H1 (cell line): ENCODE results near the gene OR52I2. TPM values are rescaled to one million over a fixed set of nuclear protein-coding genes. Genes with fewer than 3 reads are reported as not detected.

Experiments
- CTCF ChIA-PET: fragments of 300-600 bp; sonication (Branson Sonifier 250); formaldehyde crosslinking; loops from one replicate; lab custom pipeline; 2021; ENCODE audit not compliant: partially characterized antibody; lab: Charles Lee
- POLR2A ChIA-PET: fragments of 300-600 bp; sonication (Branson Sonifier 250); formaldehyde crosslinking; loops from one replicate; lab custom pipeline; 2021; ENCODE audit warnings: inconsistent platforms; ENCODE audit not compliant: partially characterized antibody; lab: Charles Lee
- DNase-seq, 2 experiments: peaks; one replicate each; pipeline versions ENCODE4 v3.0.0 to v3.0.0-alpha.2; 2010 to 2022; ENCODE audit warnings: low spot score in 2 of 2, low read depth in 1 of 2, mixed read lengths in 1 of 2
- FAIRE-seq: peaks from 2 replicates; lab custom pipeline; 2011; peaks lifted over from hg19 to GRCh38; lab: Jason Lieb, UNC
- H2AFZ ChIP-seq: 2 replicates; pipeline ENCODE4 v1.8.1; 2012; ENCODE audit warnings: low read length, inconsistent platforms
- H2AK5ac ChIP-seq: 2 replicates; pipeline ENCODE4 v1.6.1; 2013; ENCODE audit warnings: low read depth, low read length
- H2BK120ac ChIP-seq: replicated peaks from 2 replicates; pipeline ENCODE3; 2013; ENCODE audit warnings: low read depth, low read length, inconsistent platforms
- H2BK12ac ChIP-seq: 2 replicates; pipeline ENCODE4 v1.6.1; 2013; ENCODE audit warnings: low read depth, low read length
- H2BK15ac ChIP-seq: 2 replicates; pipeline ENCODE4 v1.6.1; 2013; ENCODE audit warnings: low read length
- H2BK20ac ChIP-seq: 2 replicates; pipeline ENCODE4 v1.6.1; 2013; ENCODE audit warnings: low read length
- H2BK5ac ChIP-seq: 2 replicates; pipeline ENCODE4 v1.6.1; 2013; ENCODE audit warnings: low read depth, low read length
- H3K14ac ChIP-seq: 2 replicates; pipeline ENCODE4 v1.6.1; 2013; ENCODE audit warnings: inconsistent platforms; ENCODE audit not compliant: insufficient read length
- H3K18ac ChIP-seq: 2 replicates; pipeline ENCODE4 v1.6.1; 2013; ENCODE audit warnings: low read length; ENCODE audit errors: extremely low read depth
- H3K23ac ChIP-seq: 2 replicates; pipeline ENCODE4 v1.6.1; 2013; ENCODE audit warnings: inconsistent platforms; ENCODE audit not compliant: insufficient read length
- H3K23me2 ChIP-seq: 2 replicates; pipeline ENCODE4 v1.6.1; 2013; ENCODE audit warnings: low read depth, low read length
- H3K27ac ChIP-seq: 2 replicates; pipeline ENCODE4 v1.6.1; 2011; ENCODE audit warnings: low read depth, low read length, inconsistent platforms
- H3K27me3 ChIP-seq, 4 experiments: replicated peaks in 1 of 4; 1 replicate in 1 of 4; 2 replicates in 3 of 4; pipeline versions ENCODE4 v1.6.1 to v1.8.1; 2011 to 2013; ENCODE audit warnings: low read length in 3 of 4, mild to moderate bottlenecking in 3 of 4, inconsistent platforms in 2 of 4, mixed read lengths in 2 of 4, moderate library complexity in 1 of 4; ENCODE audit not compliant: control insufficient read depth in 3 of 4, insufficient read depth in 3 of 4; ENCODE audit errors: extremely low read depth in 1 of 4
- H3K36me3 ChIP-seq, 4 experiments: 2 replicates each; pipeline versions ENCODE4 v1.6.1 to v1.8.1; 2011 to 2013; ENCODE audit warnings: mild to moderate bottlenecking in 4 of 4, low read length in 3 of 4, moderate library complexity in 2 of 4, control low read depth in 1 of 4, inconsistent platforms in 1 of 4; ENCODE audit not compliant: insufficient read depth in 4 of 4, control insufficient read depth in 2 of 4
- H3K4ac ChIP-seq: replicated peaks from 2 replicates; pipeline ENCODE3; 2013; ENCODE audit warnings: low read length, low read depth, mixed read lengths, inconsistent platforms; ENCODE audit not compliant: insufficient read length
- H3K4me1 ChIP-seq, 4 experiments: replicated peaks in 1 of 4; 1 replicate in 1 of 4; 2 replicates in 3 of 4; pipeline versions ENCODE4 v1.6.1 to v1.8.1; 2011 to 2013; ENCODE audit warnings: low read length in 3 of 4, inconsistent platforms in 2 of 4, mixed read lengths in 1 of 4; ENCODE audit not compliant: insufficient read depth in 4 of 4, control insufficient read depth in 3 of 4
- H3K4me2 ChIP-seq, 2 experiments: 2 replicates each; pipeline versions ENCODE4 v1.6.1 to v1.8.1; 2011 to 2013; ENCODE audit warnings: low read depth in 2 of 2, low read length in 2 of 2, control low read depth in 1 of 2, inconsistent platforms in 1 of 2, mild to moderate bottlenecking in 1 of 2; ENCODE audit not compliant: insufficient read depth in 1 of 2
- H3K4me3 ChIP-seq, 4 experiments: fragments of 200-600, 300-600 bp in 1 of 4; sonication (generic), shearing (Covaris generic), sonication (Bioruptor Twin) in 1 of 4; 2 replicates each; pipeline versions ENCODE4 v1.5.1 to v1.8.1; 2011 to 2016; ENCODE audit warnings: low read length in 4 of 4, low read depth in 3 of 4, control low read depth in 2 of 4, inconsistent platforms in 2 of 4, mild to moderate bottlenecking in 2 of 4, mixed read lengths in 1 of 4, moderate library complexity in 1 of 4; ENCODE audit not compliant: insufficient read depth in 2 of 4; ENCODE audit errors: extremely low read depth in 1 of 4
- H3K56ac ChIP-seq: replicated peaks from 2 replicates; pipeline ENCODE3; 2013; ENCODE audit warnings: low read depth, mild to moderate bottlenecking, mixed read lengths, low read length, inconsistent platforms; ENCODE audit not compliant: insufficient read length
- H3K79me1 ChIP-seq: 2 replicates; pipeline ENCODE4 v1.6.1; 2013; ENCODE audit warnings: low read depth, low read length, control low read depth
- H3K79me2 ChIP-seq, 2 experiments: 2 replicates each; pipeline versions ENCODE4 v1.6.1 to v1.8.1; 2012 to 2013; ENCODE audit warnings: low read length in 2 of 2, mild to moderate bottlenecking in 2 of 2, inconsistent platforms in 1 of 2; ENCODE audit not compliant: insufficient read depth in 2 of 2, control insufficient read depth in 1 of 2
- H3K9ac ChIP-seq, 4 experiments: replicated peaks in 1 of 4; 1 replicate in 1 of 4; 2 replicates in 3 of 4; pipeline versions ENCODE4 v1.6.1 to v1.8.1; 2011 to 2013; ENCODE audit warnings: low read depth in 3 of 4, low read length in 3 of 4, control low read depth in 2 of 4, mild to moderate bottlenecking in 2 of 4, moderate library complexity in 2 of 4, inconsistent platforms in 1 of 4; ENCODE audit errors: extremely low read depth in 1 of 4
- H3K9me3 ChIP-seq, 2 experiments: 2 replicates each; pipeline versions ENCODE4 v1.6.1 to v1.8.1; 2012 to 2013; ENCODE audit warnings: mild to moderate bottlenecking in 2 of 2, moderate library complexity in 2 of 2, control low read depth in 1 of 2, inconsistent platforms in 1 of 2, low read depth in 1 of 2, low read length in 1 of 2, mixed read lengths in 1 of 2; ENCODE audit not compliant: insufficient read depth in 2 of 2
- H4K20me1 ChIP-seq, 2 experiments: replicated peaks in 1 of 2; 2 replicates each; pipeline versions ENCODE3 to v1.8.1; 2011 to 2013; ENCODE audit warnings: inconsistent platforms in 2 of 2, low read length in 2 of 2, mild to moderate bottlenecking in 1 of 2; ENCODE audit not compliant: insufficient read depth in 2 of 2, control insufficient read depth in 1 of 2
- H4K5ac ChIP-seq: 2 replicates; pipeline ENCODE4 v1.6.1; 2013; ENCODE audit warnings: low read length, low read depth, mixed read lengths, inconsistent platforms; ENCODE audit not compliant: insufficient read length
- H4K8ac ChIP-seq: 2 replicates; pipeline ENCODE4 v1.8.0; 2013; ENCODE audit warnings: mild to moderate bottlenecking, moderate library complexity, low read length, inconsistent platforms; ENCODE audit not compliant: insufficient read depth; ENCODE audit errors: extremely low read depth
- H4K91ac ChIP-seq: replicated peaks from 2 replicates; pipeline ENCODE3; 2013; ENCODE audit warnings: low read length, mixed read lengths, inconsistent platforms; ENCODE audit not compliant: insufficient read length
- CTBP2 ChIP-seq: IDR thresholded peaks from 2 replicates; pipeline ENCODE4 v1.7.0; 2011; ENCODE audit warnings: borderline replicate concordance, mild to moderate bottlenecking, moderate library complexity, mixed read lengths, low read length; ENCODE audit not compliant: insufficient read depth, insufficient read length
- E2F6 ChIP-seq: IDR thresholded peaks from 2 replicates; pipeline ENCODE4 v1.6.1; 2012; ENCODE audit warnings: inconsistent platforms
- GABPA ChIP-seq: IDR thresholded peaks from 2 replicates; pipeline ENCODE4 v1.6.1; 2011; ENCODE audit warnings: mild to moderate bottlenecking, low read length, moderate library complexity, borderline replicate concordance; ENCODE audit not compliant: insufficient read depth
- POLR2AphosphoS5 ChIP-seq: IDR thresholded peaks from 2 replicates; pipeline ENCODE4 v1.6.1; 2011; ENCODE audit warnings: low read depth, low read length
- RAD21 ChIP-seq, 2 experiments: IDR thresholded peaks in 1 of 2; conservative IDR thresholded peaks in 1 of 2; 2 replicates each; pipeline ENCODE4 v1.6.1; 2011; ENCODE audit warnings: low read depth in 2 of 2, low read length in 2 of 2, improper control_type of control experiment in 1 of 2, inconsistent platforms in 1 of 2, mild to moderate bottlenecking in 1 of 2, moderate library complexity in 1 of 2
- RNF2 ChIP-seq: fragments of 200-900, 300-1000 bp; sonication (generic); IDR thresholded peaks from 2 replicates; pipeline ENCODE4 v1.7.1; 2016; ENCODE audit warnings: borderline replicate concordance, low read depth, mild to moderate bottlenecking, antibody characterized with exemption, low read length; ENCODE audit not compliant: poor library complexity, severe bottlenecking; ENCODE audit errors: missing control alignments
- SIX5 ChIP-seq: IDR thresholded peaks from 2 replicates; pipeline ENCODE4 v1.6.1; 2011; ENCODE audit warnings: mild to moderate bottlenecking, low read depth, low read length
- SP4 ChIP-seq: IDR thresholded peaks from 2 replicates; pipeline ENCODE4 v1.6.1; 2012; ENCODE audit warnings: low read length, inconsistent platforms
- WGBS, 2 experiments: shearing (Covaris generic) in 1 of 2; methylation state at CpG; one replicate each; pipeline versions ENCODE4 v1.1.6 to v1.1.7; 2013 to 2015; ENCODE audit warnings: low lambda C conversion rate in 2 of 2, mixed read lengths in 2 of 2, inconsistent platforms in 1 of 2, low coverage in 1 of 2, missing lambda C conversion rate in 1 of 2; ENCODE audit not compliant: insufficient replicate concordance in 2 of 2, insufficient coverage in 1 of 2, insufficient read length in 1 of 2; ENCODE audit errors: extremely low coverage in 1 of 2, missing lambda C conversion rate in 1 of 2; 5-methylcytosine and 5-hydroxymethylcytosine counted together
- polyA plus RNA-seq, 7 experiments: library from polyadenylated mRNA; depleted of rRNA in 3 of 7; stranded (reverse) in 5 of 7; unstranded in 2 of 7; fragments of >200 nt in 5 of 7; fragments of 200-250 nt in 2 of 7; gene quantifications; 1 replicate in 5 of 7; 2 replicates in 1 of 7; 4 replicates in 1 of 7; pipeline versions ENCODE4 v1.2.1 to v1.2.3, GENCODE V29; 2011 to 2013; ENCODE audit warnings: missing spikeins in 2 of 7, mixed read lengths in 2 of 7
- total RNA-seq: library from RNA; stranded (reverse); fragmentation: NEBNext Ultra II Directional; extraction: Animal tissue kit (Norgen Biotek cat#: 25700); gene quantifications from 2 replicates; pipeline ENCODE4 v1.2.1, GENCODE V29; 2021

The OR52I2 gene
- total and polyA plus RNA-seq, 2 of the 8 experiments (the other 6 are each of a cell fraction or from before 2014, with no cell fraction given) = not detected

DNA sequence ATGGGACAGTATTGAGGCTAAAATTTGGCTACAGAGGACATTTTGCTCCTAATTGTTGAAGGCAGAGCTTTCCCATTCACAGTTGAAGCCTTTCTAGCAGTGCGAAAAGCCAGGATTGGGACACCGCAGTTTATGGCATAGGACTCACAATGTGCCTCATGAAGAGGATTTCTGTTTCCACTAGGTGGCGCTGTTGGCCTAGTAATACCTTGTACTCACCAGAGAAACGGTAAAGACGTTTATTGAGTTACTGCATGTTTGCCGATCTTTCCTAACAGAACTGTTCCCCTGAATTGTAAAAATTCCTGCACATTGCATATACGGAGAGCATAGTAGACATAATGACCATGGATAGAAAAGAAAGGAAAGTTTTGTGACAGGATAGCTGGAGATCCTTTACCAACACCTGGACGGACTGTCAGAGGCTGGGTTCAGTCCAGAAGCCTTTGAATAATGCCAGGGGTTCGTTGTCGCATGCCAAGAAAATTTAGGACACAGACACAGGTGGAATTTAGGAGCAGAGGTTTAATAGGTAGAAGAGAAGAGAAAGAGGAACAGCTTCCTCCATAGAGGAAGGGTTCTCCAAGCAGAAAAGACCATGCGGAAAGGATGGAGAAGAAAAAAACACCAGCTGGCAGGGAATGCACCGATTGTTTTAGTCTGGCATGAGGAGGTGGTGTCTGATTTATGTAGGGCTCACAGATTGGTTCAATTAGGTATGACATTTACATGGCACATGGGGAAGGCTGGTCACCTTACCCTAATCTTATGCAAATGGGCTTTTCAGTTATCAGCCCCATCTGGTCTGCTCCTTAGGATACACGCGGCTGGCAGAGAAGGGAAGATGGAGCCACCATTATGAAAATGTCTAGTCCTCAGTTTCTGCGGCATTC is 44.9 kb downstream of the OR52I2 start:
- Histone ChIP-seq H3K79me1 (no peaks in the 10 kb centered on the region), H4K5ac (no peak overlapping the region), H3K4me1 (no peaks in the 10 kb centered on the region), H3K79me2 (no peaks in the 10 kb centered on the region), H2BK15ac (no peak overlapping the region), H3K4ac (no peak overlapping the region), H3K4me2 (no peak overlapping the region), H3K23ac (no peak overlapping the region), H3K18ac (no peak overlapping the region), H2AFZ (peak overlapping the region; percentile 93; the same call in 1 of the 2 replicates), H2BK5ac (no peak overlapping the region), H3K14ac (no peak overlapping the region), H2AK5ac (no peak overlapping the region), H2BK20ac (no peak overlapping the region), H3K9ac (peak overlapping the region in 2 of 4 experiments; percentile 8 to 28; a peak in 2 of 7 replicates), H4K20me1 (no peaks in the 10 kb centered on the region), H3K4me3 (no peak overlapping the region), H3K36me3 (no peaks in the 10 kb centered on the region), H2BK12ac (no peak overlapping the region), H3K23me2 (no peaks in the 10 kb centered on the region), H2BK120ac (no peak overlapping the region), H4K8ac (no peak overlapping the region), H3K27ac (no peak overlapping the region), H3K9me3 (no peaks in the 10 kb centered on the region), H3K27me3 (no peaks in the 10 kb centered on the region), H3K56ac (no peak overlapping the region), H4K91ac (no peak overlapping the region)
- ChIA-PET POLR2A (no interaction called here), CTCF (interaction anchor here (0.7 to 6.1 kb wide), 24 partner anchors 12 to 1269 kb away, joined by 3 to 58 read pairs (median 4); partner anchors contain the start of genes OR51D1 and TRIM68)
- peak in 1 of 2 experiments; percentile 84 for DNase-seq
- 50% methylated on average over 15 of the region's 15 CpGs; no CpG with 5 or more reads in 1 of the 2 experiments for WGBS, 2 experiments
- FAIRE-seq = peak; percentile 93
- TF ChIP-seq RAD21 (IDR thresholded peaks at IDR 0.05 in 1 of 2, conservative IDR thresholded peaks at IDR 0.05 in 1 of 2; ENCODE audit: low read depth in 2 of 2, low read length in 2 of 2) = peak; percentile 93
- no peak for TF ChIP-seq RNF2
- TF ChIP-seq POLR2AphosphoS5 = no peak
- no peak for TF ChIP-seq SP4
- no peak for TF ChIP-seq SIX5
- TF ChIP-seq CTBP2 = no peak
- TF ChIP-seq E2F6 = no peak
- TF ChIP-seq GABPA = no peak
